Upper lobe of left lung (tissue), 6 donors: ENCODE results near the gene CETP. TPM values are rescaled to one million over a fixed set of nuclear protein-coding genes. Genes with fewer than 3 reads are reported as not detected.

Experiments
- ATAC-seq, 2 donors: fragments of 200-7000 bp; cut with Tn5 transposase; one replicate each; pipeline ENCODE4 v1.9.1; 2022; ENCODE audit warnings: mild to moderate bottlenecking in 2 of 2, moderate library complexity in 2 of 2; ENCODE audit not compliant: low FRiP score in 2 of 2
- DNase-seq, 2 donors: peaks; one replicate each; pipeline ENCODE4 v3.0.0-alpha.2; 2019 to 2020
- H3K27ac ChIP-seq, 4 donors: fragments of 200-600 bp; sonication (generic); one replicate each; pipeline ENCODE4 v1.5.1; 2016 to 2019
- H3K27me3 ChIP-seq, 4 donors: fragments of 200-600 bp; sonication (generic); one replicate each; pipeline ENCODE4 v1.5.1; 2017 to 2019
- H3K36me3 ChIP-seq, 4 donors: fragments of 200-600 bp; sonication (generic); one replicate each; pipeline ENCODE4 v1.5.1; 2016 to 2019
- H3K4me1 ChIP-seq, 4 donors: fragments of 200-600 bp; sonication (generic); one replicate each; pipeline ENCODE4 v1.5.1; 2018 to 2019
- H3K4me3 ChIP-seq, 4 donors: fragments of 200-600 bp; sonication (generic); one replicate each; pipeline ENCODE4 v1.5.1; 2017 to 2019; ENCODE audit warnings: mild to moderate bottlenecking in 2 of 4, moderate library complexity in 1 of 4
- H3K9me3 ChIP-seq, 4 donors: fragments of 200-600 bp; sonication (generic); one replicate each; pipeline ENCODE4 v1.5.1; 2018 to 2019
- EP300 ChIP-seq, 4 donors: sonication (generic); formaldehyde crosslinking; IDR thresholded peaks; one replicate each; pipeline ENCODE4 v1.5.1; 2017; ENCODE audit warnings: antibody characterized with exemption in 4 of 4, control low read depth in 2 of 4
- POLR2A ChIP-seq, 4 donors: fragments of 450-650 bp; IDR thresholded peaks; one replicate each; pipeline ENCODE4 v1.5.1; 2016 to 2017; ENCODE audit warnings: antibody characterized with exemption in 4 of 4, mild to moderate bottlenecking in 2 of 4
- POLR2AphosphoS5 ChIP-seq, 2 donors: sonication (generic); formaldehyde crosslinking; IDR thresholded peaks; one replicate each; pipeline ENCODE4 v1.5.1; 2017; ENCODE audit warnings: antibody characterized with exemption in 2 of 2
- WGBS, 2 donors: methylation state at CpG; one replicate each; pipeline ENCODE4 v1.1.5; 2017 to 2018; 5-methylcytosine and 5-hydroxymethylcytosine counted together
- total RNA-seq, 6 donors: library from RNA; depleted of rRNA in 4 of 6; stranded (reverse); fragments of >200 nt in 4 of 6; gene quantifications; one replicate each; pipeline versions ENCODE4 v1.1.0 to v1.2.1, GENCODE V29; 2016 to 2021
- TF ChIP-seq, protein P1 (sequence below), 6 experiments: fragments of 450-650 bp in 4 of 6; fragments of 200-600 bp in 2 of 6; sonication (generic) in 2 of 6; IDR thresholded peaks; one replicate each; pipeline ENCODE4 v1.5.1; 2016 to 2019; ENCODE audit warnings: antibody characterized with exemption in 6 of 6
- donor health status: DM: no; HTN: no; CAD: no; lungs with moderate emphysema.
- donor health status: DM: no; HTN: yes; CAD: no; lungs with severe emphysema.

The CETP gene
- total RNA-seq, 6 donors from 2014 or later: 0.29 to 1.5 (median 0.91) TPM; not detected in 1

DNA sequence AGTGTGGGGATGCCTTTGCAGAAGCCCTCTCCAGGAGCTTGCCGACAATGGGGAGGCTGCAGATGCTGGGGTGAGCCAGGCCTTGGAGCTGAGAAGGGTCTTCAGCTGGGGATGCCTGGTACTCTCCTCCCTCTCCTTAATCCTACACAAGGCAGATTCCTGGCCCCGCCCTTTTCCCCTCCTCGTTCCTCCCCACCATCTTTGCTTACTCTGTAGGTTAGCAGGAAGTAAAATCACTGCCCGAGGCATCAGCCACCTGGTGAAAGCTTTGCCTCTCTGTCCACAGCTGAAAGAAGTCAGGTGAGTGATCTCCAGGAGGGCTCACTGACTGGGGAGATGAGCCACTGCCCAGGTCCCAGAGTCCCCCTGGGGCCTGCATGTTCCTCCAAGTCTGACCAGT lies 66.3 kb downstream of the CETP start:
- H3K9me3 ChIP-seq: no peaks in the 10 kb centered on the region
- no peaks in the 10 kb centered on the region for H3K27me3 ChIP-seq
- TF ChIP-seq, protein P1, sequence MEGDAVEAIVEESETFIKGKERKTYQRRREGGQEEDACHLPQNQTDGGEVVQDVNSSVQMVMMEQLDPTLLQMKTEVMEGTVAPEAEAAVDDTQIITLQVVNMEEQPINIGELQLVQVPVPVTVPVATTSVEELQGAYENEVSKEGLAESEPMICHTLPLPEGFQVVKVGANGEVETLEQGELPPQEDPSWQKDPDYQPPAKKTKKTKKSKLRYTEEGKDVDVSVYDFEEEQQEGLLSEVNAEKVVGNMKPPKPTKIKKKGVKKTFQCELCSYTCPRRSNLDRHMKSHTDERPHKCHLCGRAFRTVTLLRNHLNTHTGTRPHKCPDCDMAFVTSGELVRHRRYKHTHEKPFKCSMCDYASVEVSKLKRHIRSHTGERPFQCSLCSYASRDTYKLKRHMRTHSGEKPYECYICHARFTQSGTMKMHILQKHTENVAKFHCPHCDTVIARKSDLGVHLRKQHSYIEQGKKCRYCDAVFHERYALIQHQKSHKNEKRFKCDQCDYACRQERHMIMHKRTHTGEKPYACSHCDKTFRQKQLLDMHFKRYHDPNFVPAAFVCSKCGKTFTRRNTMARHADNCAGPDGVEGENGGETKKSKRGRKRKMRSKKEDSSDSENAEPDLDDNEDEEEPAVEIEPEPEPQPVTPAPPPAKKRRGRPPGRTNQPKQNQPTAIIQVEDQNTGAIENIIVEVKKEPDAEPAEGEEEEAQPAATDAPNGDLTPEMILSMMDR (IDR thresholded peaks at IDR 0.05): no peak
- TF ChIP-seq POLR2AphosphoS5 (IDR thresholded peaks at IDR 0.05) (no peak), POLR2A (IDR thresholded peaks at IDR 0.05) (no peak), EP300 (IDR thresholded peaks at IDR 0.05) (no peak)
- H3K36me3 ChIP-seq: peaks cover 2 to 48% (median 15%) of the 10 kb centered on the region in 4 donors
- no peaks in the 10 kb centered on the region for H3K4me1 ChIP-seq
- WGBS, 2 donors: 67 to 68% methylated on average over 4 of the region's 4 CpGs
- no peak overlapping the region for H3K27ac ChIP-seq
- no peak for DNase-seq
- no peak overlapping the region for H3K4me3 ChIP-seq
- no peak for ATAC-seq

- DNase-seq (no peak), ATAC-seq (no peak)
- no peaks in the 10 kb centered on the region for H3K4me1 ChIP-seq
- 95% methylated on average over 11 to 16 of the region's 16 CpGs for WGBS, 2 donors
- H3K4me3 ChIP-seq: no peak overlapping the region
- H3K36me3 ChIP-seq: peaks cover 2 to 53% (median 18%) of the 10 kb centered on the region in 4 donors
- TF ChIP-seq EP300 (IDR thresholded peaks at IDR 0.05) (no peak), POLR2AphosphoS5 (IDR thresholded peaks at IDR 0.05) (no peak)
- no peaks in the 10 kb centered on the region for H3K9me3 ChIP-seq
- H3K27ac ChIP-seq: no peak overlapping the region
- no peaks in the 10 kb centered on the region for H3K27me3 ChIP-seq
These were observed 67.7 kb downstream of the CETP start for GRCh38 chr16:57029161-57030160.

GRCh38 chr16:57030346-57030902 lies 68.7 kb downstream of the CETP start:
- H3K27me3 ChIP-seq: no peaks in the 10 kb centered on the region
- TF ChIP-seq EP300 (IDR thresholded peaks at IDR 0.05) (no peak), POLR2AphosphoS5 (IDR thresholded peaks at IDR 0.05) (no peak), POLR2A (IDR thresholded peaks at IDR 0.05) (no peak)
- TF ChIP-seq, protein P1 (IDR thresholded peaks at IDR 0.05): no peak
- no peak for ATAC-seq
- DNase-seq: no peak
- H3K9me3 ChIP-seq: no peaks in the 10 kb centered on the region
- 95 to 100% methylated on average over 2 of the region's 2 CpGs for WGBS, 2 donors
- no peak overlapping the region for H3K27ac ChIP-seq
- peaks cover 2 to 58% (median 22%) of the 10 kb centered on the region in 4 donors for H3K36me3 ChIP-seq
- no peaks in the 10 kb centered on the region for H3K4me1 ChIP-seq
- H3K4me3 ChIP-seq: no peak overlapping the region

DNA sequence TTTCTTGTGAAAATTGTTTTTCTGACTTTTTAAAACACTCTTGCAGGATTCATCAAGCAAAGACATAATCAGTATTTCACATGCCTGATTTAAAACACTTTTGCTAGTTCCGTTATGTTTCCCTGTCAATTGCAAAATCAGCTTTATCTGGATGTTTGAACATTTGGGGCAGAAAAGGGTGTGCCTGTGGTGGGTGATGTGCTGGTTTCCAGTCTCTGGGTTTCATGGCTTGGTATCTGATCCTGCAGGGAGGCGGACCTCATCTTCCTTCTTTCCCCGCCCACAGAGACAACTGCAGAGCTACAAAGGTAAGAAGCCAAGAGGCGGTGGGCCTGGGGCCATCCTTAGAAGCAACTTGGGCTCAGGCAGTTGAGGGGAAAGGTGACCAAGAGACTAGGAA lies 69.4 kb downstream of the CETP start:
- Histone ChIP-seq H3K27ac (no peak overlapping the region), H3K4me3 (no peak overlapping the region), H3K9me3 (no peaks in the 10 kb centered on the region), H3K27me3 (no peaks in the 10 kb centered on the region), H3K36me3 (peaks cover 2 to 60% (median 25%) of the 10 kb centered on the region in 4 donors), H3K4me1 (no peaks in the 10 kb centered on the region)
- ATAC-seq: no peak
- DNase-seq: no peak
- no peak for TF ChIP-seq POLR2A (IDR thresholded peaks at IDR 0.05)
- TF ChIP-seq, protein P1 (IDR thresholded peaks at IDR 0.05): no peak
- no peak for TF ChIP-seq POLR2AphosphoS5 (IDR thresholded peaks at IDR 0.05)
- no peak for TF ChIP-seq EP300 (IDR thresholded peaks at IDR 0.05)
- 94 to 95% methylated on average over 4 of the region's 4 CpGs for WGBS, 2 donors

- DNase-seq (no peak), ATAC-seq (no peak)
- no peak overlapping the region for H3K4me3 ChIP-seq
- TF ChIP-seq, protein P1 (IDR thresholded peaks at IDR 0.05): no peak
- TF ChIP-seq POLR2AphosphoS5 (IDR thresholded peaks at IDR 0.05) (no peak), POLR2A (IDR thresholded peaks at IDR 0.05) (no peak), EP300 (IDR thresholded peaks at IDR 0.05) (no peak)
- H3K27ac ChIP-seq: no peak overlapping the region
- peaks cover 0 to 6% (median 2%) of the 10 kb centered on the region in 4 donors for H3K4me1 ChIP-seq
- no peaks in the 10 kb centered on the region for H3K27me3 ChIP-seq
- peaks cover 2 to 54% (median 29%) of the 10 kb centered on the region in 4 donors for H3K36me3 ChIP-seq
- no peaks in the 10 kb centered on the region for H3K9me3 ChIP-seq
These were observed 70.6 kb downstream of the CETP start for GRCh38 chr16:57032346-57032745.
